Astrocyte of the cerebellum (primary cell): ENCODE results near the gene UBQLN2.
"Not testable (repeated sequence)": the region's sequence is repeated elsewhere in the genome, so short reads cannot be mapped to it uniquely, and the experiment has no call there.

ENCODE experiments used
- DNase-seq: peaks from one replicate; pipeline ENCODE4 v3.0.0-alpha.2; 2011; ENCODE audit warnings: low read depth
- H3K4me3 ChIP-seq: 2 replicates; pipeline ENCODE4 v1.5.1; 2011; ENCODE audit warnings: mild to moderate bottlenecking, low read depth, low read length, moderate library complexity
- in situ Hi-C: cut with HindIII; loops from 2 replicates; pipeline ENCODE4 v1.10.0; 2017; ENCODE audit warnings: low sequenced_read_pairs
- TF ChIP-seq, protein P1 (sequence below): IDR thresholded peaks from 2 replicates; pipeline ENCODE4 v1.5.1; 2012; ENCODE audit warnings: low read length, low read depth, moderate library complexity, mild to moderate bottlenecking; ENCODE audit errors: missing control alignments

Gene UBQLN2

DNA sequence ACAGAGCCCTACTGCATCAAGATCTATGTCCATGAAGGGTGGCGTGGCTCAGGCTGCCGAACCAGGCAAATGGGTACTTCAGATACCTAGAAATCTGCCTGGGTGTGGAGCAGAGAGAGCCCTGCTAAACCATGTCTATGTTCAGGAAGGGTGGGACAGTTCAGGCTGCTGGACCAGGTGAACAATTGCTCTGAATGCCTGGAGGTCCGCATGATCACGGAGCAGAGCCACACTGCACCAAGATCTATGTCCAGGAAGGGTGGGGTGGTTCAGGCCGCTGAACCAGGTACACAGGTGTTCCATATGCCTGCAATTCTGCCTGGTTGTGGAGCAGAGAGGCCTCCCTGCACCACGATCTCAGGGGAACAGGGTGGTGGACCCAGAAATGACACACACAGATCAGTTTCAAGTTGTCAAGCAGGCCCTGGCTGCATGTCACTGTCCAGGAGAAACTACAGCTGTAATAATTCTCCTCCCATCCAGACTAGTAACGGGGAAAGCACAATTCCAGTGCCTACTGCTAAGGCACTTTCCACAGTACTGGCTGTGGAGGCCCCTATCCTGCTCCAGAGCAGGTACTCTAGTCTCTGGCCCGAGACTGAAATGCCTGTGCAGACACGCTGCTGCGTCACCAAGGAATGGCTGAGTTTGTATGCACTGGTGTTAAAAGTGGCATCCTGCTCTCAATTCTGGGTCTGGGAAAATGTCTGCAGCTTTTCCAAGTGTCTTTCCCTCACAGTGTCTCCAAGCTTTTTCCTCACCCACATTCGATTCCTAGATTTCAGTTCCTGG is 25.2 kb downstream of the UBQLN2 start:
- in situ Hi-C loops, result no loop called here
- DNase-seq, result no peak
- H3K4me3 ChIP-seq, result no peak overlapping the region
- TF ChIP-seq, protein P1, sequence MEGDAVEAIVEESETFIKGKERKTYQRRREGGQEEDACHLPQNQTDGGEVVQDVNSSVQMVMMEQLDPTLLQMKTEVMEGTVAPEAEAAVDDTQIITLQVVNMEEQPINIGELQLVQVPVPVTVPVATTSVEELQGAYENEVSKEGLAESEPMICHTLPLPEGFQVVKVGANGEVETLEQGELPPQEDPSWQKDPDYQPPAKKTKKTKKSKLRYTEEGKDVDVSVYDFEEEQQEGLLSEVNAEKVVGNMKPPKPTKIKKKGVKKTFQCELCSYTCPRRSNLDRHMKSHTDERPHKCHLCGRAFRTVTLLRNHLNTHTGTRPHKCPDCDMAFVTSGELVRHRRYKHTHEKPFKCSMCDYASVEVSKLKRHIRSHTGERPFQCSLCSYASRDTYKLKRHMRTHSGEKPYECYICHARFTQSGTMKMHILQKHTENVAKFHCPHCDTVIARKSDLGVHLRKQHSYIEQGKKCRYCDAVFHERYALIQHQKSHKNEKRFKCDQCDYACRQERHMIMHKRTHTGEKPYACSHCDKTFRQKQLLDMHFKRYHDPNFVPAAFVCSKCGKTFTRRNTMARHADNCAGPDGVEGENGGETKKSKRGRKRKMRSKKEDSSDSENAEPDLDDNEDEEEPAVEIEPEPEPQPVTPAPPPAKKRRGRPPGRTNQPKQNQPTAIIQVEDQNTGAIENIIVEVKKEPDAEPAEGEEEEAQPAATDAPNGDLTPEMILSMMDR, result no peak

DNA sequence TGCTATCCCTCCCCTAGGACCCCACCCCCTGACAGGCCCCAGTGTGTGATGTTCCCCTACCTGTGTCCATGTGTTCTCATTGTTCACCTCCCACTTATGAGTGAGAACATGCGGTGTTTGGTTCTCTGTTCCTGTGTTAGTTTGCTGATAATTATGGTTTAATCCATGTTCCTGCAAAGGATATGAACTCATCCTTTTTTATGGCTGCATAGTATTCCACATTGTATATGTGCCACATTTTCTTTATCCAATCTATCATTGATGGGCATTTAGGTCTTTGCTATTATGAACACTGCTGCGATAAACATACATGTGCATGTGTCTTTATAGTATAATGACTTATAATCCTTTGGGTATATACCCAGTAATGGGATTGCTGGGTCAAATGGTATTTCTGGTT is 28.4 kb downstream of the UBQLN2 start:
- H3K4me3 ChIP-seq, DNase-seq, in situ Hi-C loops: not testable (repeated sequence)

DNA sequence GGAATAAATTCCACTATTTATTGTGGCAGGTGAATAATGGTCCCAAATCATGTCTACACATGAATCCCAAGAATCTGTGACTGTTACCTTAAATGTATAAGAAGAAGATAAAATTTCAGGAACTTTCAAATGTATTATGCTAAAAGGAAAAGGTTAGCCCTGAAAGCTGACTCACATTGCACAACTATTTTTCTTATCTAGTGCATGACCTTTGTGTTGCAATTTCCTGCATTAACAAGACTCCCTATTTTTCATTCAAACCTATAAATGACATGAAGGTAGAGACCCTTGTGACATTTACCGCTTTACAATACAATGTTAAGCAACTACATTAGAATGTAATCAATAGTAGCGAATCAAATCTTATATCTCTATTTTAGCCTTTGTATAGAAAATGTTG is 36.7 kb downstream of the UBQLN2 start:
- in situ Hi-C loops, result no loop called here
- no peak overlapping the region for H3K4me3 ChIP-seq
- TF ChIP-seq, protein P1, result no peak
- no peak for DNase-seq

DNA sequence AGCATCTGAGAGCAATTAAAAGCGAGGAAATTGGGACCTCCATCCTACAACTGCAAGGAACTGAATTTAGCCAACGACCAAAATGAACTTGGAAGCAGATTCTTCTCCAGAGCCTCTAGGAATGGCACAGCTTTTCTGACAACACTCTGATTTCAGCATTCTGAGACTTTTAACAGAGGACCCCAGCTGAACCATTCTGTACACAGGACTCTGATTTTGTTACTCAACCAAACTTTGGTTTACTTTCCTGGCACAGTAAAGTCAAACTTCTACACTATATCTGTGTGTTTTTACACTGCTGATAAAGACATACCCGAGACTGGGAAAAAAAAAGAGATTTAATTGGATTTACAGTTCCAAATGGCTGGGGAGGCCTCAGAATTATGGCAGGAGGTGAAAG is 37.6 kb downstream of the UBQLN2 start:
- no peak overlapping the region for H3K4me3 ChIP-seq
- TF ChIP-seq, protein P1, result no peak
- in situ Hi-C loops, result no loop called here
- DNase-seq, result no peak

DNA sequence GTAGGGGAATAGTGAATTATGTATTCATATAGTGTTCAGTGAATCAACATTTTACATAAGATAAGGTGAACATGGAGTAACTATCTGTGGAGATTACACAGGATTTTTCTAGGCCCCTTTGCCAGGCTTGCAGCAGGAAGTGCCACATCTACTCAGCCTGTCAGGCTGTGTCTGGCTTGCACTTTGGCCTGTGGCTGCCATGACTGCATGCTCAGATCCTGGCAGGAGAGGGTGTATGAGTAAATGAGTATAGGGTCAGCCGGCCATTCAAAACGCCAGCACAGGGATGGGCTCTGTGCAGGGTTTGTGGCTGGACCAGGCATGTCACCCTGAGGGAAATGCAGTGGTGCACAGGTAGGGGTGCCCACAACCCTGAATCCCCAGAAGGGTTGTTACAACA is 51.9 kb downstream of the UBQLN2 start:
- in situ Hi-C loops, result no loop called here
- no peak overlapping the region for H3K4me3 ChIP-seq
- TF ChIP-seq, protein P1, result no peak
- DNase-seq, result no peak
